ENCODE results near the gene ASAH2B. TPM values are rescaled to one million over a fixed set of nuclear protein-coding genes. Genes with fewer than 3 reads are reported as not detected.

The ASAH2B gene
- total and polyA plus RNA-seq, 2 of the 13 experiments (the other 11 are each of a cell fraction or from before 2014, with no cell fraction given) = 4.2 to 4.6 TPM

GRCh38 chr10:50739618-50740292 is at the start of gene ASAH2B (continued):
- TF ChIP-seq SMAD3 (CRISPR knock-in tag; IDR thresholded peaks at IDR 0.05) (peak; percentile 21; the same call in 1 of the 2 replicates), NFE2L2 (IDR thresholded peaks at IDR 0.05; ENCODE audit: low read length) (no peak), ZNF703 (CRISPR knock-in tag; IDR thresholded peaks at IDR 0.05; ENCODE audit: borderline replicate concordance) (no peak), ZNF205 (CRISPR knock-in tag; IDR thresholded peaks at IDR 0.05) (no peak), ZNF317 (CRISPR knock-in tag; IDR thresholded peaks at IDR 0.05) (no peak; the same call in 1 of the 2 replicates), SMYD3 (CRISPR knock-in tag; IDR thresholded peaks at IDR 0.05) (no peak), HCFC1 (IDR thresholded peaks at IDR 0.05; ENCODE audit: low read depth, low read length) (no peak), ZNF605 (CRISPR knock-in tag; IDR thresholded peaks at IDR 0.05) (peak; percentile 92), DMTF1 (CRISPR knock-in tag; IDR thresholded peaks at IDR 0.05) (no peak), BATF2 (CRISPR knock-in tag; IDR thresholded peaks at IDR 0.05) (no peak; the same call in 1 of the 2 replicates), STAG1 (CRISPR knock-in tag; IDR thresholded peaks at IDR 0.05) (no peak), POGZ (CRISPR knock-in tag; IDR thresholded peaks at IDR 0.05) (peak; percentile 49; the same call in 1 of the 2 replicates), IRX3 (CRISPR knock-in tag; IDR thresholded peaks at IDR 0.05; ENCODE audit: borderline replicate concordance, low read depth) (no peak), ZBTB39 (CRISPR knock-in tag; IDR thresholded peaks at IDR 0.05) (no peak), NR2F2 (IDR thresholded peaks at IDR 0.05; ENCODE audit: borderline replicate concordance, low read depth) (no peak), SALL2 (CRISPR knock-in tag; IDR thresholded peaks at IDR 0.05) (peak; percentile 82; the same call in 1 of the 2 replicates), TRAFD1 (CRISPR knock-in tag; IDR thresholded peaks at IDR 0.05; ENCODE audit: borderline replicate concordance) (no peak), ZNF124 (CRISPR knock-in tag; IDR thresholded peaks at IDR 0.05) (no peak)

Data from HepG2 (cell line).